Embryonic facial prominence (tissue), 1 donor: ENCODE measurements around the gene RAPGEF3.

Source experiments
- DNase-seq: peaks from one replicate; pipeline ENCODE4 v3.0.0-alpha.2; 2016; ENCODE audit errors: extremely low spot score

The RAPGEF3 gene

DNA sequence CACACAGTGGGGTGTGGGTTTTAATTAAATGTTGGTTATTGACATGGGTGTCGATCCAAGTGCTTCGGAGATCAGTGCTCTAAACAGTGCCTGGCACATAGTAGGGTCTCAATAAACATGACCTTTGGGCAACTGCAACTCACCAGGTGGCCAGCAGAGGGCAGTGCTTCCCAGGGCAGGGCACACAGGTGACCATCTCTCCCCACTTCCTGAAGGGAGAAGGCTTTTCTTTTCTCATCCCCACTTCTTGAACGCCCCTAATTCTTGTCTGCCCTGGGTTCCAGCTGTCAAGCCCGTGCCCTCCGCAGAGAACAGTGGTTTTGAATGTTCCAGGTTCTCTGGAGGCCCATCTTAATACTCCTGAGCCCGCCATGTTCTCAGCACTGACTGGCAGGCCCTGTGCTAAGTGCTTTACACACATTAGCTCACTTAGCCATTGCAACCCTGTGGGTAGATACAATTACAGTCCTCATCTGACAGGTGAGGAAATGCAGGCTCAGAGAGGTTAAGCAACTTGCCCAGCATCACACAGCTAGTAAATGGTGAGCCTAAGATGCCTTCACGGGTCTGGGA, 16.3 kb downstream of the RAPGEF3 start:
- no peak for DNase-seq

- DNase-seq = no peak
These were observed 17.4 kb downstream of the RAPGEF3 start for GRCh38 chr12:47741340-47741703.

GRCh38 chr12:47740606-47741339, 17.9 kb downstream of the RAPGEF3 start:
- DNase-seq = no peak

GRCh38 chr12:47739979-47740378, 18.7 kb downstream of the RAPGEF3 start:
- no peak for DNase-seq

DNA sequence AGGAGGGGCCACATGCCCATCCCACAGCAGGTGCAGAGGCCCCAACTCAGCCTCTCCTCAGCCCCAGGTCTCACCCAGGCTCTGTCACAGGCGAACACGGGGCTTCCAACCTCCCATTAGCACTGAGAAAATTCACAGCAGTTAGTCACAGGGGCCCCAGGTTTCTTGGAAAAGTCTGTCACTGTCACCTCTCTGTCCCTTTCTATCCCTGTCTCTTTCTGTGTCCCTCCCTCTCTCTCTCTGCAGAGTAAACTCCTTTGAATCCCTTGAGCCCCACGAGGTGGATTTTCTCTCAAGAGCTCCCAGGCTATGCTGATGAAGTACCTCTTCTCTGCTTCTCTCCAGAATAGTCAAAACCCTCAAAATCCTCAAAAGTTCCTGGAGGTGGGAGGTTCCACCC, 19.4 kb downstream of the RAPGEF3 start:
- DNase-seq = no peak

DNA sequence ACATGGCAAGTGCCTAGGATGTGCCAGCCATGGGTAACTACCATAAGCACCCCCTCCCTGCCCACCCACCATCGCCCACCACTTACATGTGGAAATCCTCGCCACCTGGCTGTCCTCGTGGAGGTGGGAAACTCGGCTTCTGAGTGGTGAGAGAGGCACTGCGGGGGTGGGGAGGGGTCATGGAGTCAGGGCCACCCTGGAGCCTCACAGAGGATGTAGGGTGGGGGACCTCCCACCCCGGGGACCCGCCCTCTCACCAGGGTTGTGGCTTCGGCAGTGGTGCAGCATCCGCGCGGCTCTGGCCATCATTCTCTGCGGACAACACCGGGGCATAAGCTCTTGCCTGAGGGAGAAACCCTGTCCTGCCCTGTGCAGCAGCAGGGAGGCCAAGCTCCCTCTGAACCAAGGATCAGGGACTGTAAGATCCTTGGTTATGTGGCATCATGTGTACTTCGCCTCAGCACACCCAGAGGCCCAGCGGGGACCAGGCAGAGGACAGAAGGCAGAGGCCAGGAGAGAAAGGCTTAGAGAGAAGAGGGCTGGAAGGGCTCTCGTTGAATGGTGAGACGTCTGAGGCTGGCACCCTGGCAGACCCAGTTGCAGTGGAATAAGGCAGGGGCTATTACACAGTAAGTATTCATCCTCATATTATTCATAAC, 20.6 kb downstream of the RAPGEF3 start:
- no peak for DNase-seq

DNA sequence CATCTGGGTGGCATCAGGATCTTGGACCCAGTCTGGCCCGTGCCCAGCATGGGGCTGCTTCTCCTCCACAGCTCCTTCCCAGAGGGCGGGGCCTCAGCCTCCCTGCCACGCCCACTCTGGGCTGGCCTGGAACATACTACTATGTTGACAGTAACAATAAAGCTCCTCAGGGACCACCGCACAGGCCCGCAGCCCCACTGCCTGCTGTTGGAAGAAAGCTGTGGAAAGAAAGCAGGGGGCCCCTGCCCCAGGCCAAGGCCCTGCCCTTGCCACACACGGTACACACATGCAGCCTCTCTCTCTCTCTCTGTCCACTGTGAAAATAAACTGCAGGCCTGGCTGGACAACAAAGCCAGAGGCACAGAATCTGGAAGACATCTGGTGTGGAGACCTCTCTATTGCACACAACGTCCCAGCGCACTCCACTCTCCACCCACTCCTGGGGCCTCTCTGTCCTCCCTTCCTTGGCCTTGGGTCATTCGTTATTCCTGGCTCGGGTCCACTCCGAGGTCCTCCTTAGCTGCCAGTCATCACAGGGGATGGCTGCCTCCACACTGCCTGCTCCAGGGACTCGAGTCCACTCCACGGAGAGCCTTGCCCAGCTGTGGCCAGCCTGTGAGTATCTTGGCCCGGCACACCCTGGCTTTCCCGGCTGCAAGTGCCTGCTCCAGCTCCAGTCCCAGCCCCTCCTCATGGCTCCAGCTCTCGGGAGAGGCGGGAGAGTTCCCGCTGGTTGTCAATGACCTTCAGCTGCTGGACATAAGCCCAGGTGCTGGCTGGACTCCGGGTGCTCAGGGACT, 21.6 kb downstream of the RAPGEF3 start:
- DNase-seq = no peak

DNA sequence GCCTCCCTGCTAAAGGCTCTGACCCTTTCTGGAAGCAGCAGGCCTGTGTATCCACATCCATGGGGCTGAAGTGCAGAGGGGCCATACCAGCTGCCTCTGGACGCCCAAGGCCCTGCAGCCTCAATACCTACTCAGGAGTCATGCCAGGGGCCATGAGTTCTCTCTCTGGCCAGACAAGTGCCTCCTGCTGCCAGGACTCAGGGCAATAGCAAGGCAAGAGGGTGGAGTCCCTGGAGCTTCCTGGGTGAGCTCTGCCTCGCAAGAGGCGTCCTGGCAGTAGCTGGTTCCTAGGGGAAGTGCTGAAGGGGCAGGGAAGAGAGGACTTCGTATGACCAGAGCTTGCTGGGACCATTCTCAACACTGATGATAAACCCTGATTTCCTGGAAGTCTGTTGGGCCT, 22.5 kb downstream of the RAPGEF3 start:
- no peak for DNase-seq

DNA sequence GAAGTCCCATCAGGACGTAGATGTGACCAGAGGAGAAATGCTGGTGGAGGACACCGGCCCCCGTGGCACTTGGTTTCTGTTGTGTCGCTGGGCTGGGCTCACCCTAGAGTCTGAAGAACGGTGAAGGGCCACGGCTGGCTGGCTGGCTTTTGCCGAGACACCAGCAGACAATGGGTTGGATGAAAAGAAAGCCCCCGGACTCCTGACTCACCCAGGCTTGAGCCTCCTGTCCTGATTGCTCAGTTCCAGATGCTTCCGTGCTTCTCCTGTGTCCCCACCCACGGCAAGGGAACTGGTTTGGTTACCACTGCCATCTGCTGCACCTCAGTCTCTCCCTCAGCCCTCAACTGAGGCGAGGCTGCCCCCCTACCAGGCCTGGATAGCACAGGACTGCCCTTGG, 23.0 kb downstream of the RAPGEF3 start:
- DNase-seq = no peak

DNA sequence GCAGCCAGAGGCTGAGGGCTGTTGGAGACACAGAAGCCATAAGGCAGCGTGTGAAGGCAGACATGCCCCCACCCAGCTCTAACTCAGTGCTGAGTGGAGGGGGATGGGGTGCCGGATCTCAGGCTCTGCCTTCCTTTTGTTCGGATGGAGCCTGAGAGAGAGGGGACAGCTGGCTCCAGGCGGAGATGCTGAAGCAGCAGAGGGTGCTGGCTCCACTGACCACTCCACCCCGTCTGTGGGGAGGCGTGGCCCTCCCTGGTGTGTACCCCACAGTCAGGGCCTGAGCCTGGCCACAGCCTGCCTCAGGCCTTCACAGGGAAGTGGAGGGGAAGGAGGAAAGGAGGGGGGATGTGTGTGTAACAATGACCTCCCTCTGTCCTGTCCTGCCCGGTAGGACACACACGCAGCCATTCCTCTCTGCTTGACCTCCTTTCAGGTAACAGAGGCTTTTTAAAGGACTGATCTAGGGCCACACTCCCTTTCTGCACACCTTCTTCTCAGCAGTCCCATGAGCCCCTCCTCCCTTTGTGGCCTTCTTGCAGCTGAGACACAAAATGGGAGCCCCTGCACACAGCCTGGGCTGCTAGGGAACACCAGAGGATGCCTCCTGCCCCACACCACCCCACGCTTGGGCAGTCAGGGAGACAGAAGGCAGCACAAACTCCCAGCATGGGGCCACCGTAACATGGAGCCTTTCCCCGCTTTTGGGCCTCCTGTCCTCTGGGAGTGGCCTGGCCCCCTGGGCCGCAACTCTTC, 23.8 kb downstream of the RAPGEF3 start:
- DNase-seq = no peak

DNA sequence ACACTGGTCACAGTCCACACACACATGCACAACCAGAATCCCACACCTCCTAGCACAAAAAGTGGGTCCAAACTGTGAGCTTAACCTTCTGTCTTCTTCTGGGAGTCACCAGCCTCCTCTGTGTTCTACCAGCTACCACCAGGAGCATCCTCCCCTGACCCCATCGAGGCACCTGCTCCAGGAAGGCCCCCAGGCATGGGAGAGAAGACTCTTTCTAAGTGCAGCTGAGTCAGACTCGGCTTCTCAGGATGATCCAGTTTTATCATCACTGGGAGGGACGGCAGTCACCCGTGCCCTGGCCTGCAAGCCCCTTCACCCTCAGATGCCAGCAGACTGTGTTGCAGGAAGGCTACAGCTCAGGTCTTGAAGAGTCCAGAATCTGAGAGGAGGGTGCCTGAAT, 25.5 kb downstream of the RAPGEF3 start:
- DNase-seq = no peak

DNA sequence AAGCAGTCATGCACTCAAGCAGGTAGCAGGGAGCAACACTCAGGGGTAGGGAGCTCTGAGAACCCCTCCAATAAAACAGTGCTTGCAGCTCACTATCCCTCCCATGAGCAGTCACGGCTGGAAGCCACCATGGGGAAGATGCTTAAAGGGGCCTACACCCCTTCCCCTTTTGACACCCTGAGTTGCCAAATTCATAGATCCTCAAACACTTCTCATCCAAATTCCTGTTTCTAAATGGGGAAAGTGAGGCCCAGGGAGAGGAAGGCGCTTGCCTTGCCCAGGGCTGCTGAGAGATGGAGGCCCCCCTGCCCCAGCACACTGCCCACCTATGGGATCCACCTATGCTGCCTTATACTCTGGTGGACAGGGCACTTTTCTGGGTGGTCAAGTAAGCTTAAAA, 26.2 kb downstream of the RAPGEF3 start:
- no peak for DNase-seq

GRCh38 chr12:47731723-47732122, 27.0 kb downstream of the RAPGEF3 start:
- no peak for DNase-seq

DNA sequence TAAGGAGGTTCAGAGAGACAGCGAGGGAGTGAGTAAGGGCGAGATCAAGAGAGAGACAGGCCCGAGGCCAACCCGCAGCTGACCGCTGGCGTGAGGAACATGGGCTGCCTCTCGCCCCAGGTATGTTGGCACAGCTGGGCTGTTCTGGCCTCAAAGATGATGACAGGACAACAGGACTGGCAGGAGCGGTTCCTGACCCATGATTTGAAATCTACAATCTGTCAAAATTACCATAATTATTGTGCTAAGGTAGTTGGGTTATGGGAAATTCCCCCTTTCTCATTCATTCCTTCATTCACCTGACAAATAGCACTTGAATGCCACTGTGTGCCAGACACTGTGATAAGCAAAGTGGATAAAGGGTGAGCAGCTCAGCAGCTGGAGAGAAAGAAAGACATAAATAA, 28.3 kb downstream of the RAPGEF3 start:
- no peak for DNase-seq

- DNase-seq = no peak
These were observed 29.4 kb downstream of the RAPGEF3 start for GRCh38 chr12:47729233-47729632.

GRCh38 chr12:47725893-47726292, 32.8 kb downstream of the RAPGEF3 start:
- DNase-seq = no peak

DNA sequence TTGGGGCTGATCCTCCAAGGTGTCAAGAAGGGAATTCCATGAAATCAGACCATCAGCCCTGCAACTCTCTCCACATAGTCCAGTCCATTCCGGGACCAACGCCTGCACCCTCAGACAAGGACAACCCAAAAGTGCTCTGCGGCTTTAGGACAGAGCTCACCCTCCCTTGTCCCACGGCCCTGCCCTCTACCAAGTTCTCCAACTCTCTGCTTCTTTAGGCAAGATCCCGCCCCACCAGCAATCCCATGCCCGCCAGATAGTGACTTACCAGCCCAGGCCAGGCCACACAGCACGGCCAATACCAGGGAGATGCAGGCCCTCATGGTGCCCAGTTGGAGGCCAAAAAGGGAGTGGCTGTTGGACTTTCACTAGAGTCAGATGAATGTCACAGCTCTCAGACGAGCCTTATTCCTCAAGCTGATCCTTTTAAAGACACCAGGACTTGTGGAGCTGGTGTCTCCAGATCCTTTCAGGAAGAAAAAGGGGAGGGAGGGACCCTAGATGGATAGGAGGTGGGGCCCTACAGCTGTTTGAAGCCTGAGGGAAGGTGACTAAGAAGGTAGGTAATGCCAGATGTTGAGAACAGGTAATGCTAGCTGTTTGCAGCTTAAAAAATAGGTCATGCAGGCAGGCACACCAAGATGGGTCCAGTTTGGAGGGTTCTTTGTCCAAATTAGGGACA, 33.4 kb downstream of the RAPGEF3 start, which contains the start of gene ENDOU:
Gene ENDOU (minus strand): TSS at position 400 of the 682 bp plus-strand sequence. CDS start 77 bp downstream, at position 323.
- DNase-seq = no peak

- DNase-seq = no peak
These were observed 35.6 kb downstream of the RAPGEF3 start for GRCh38 chr12:47722941-47723631.

DNA sequence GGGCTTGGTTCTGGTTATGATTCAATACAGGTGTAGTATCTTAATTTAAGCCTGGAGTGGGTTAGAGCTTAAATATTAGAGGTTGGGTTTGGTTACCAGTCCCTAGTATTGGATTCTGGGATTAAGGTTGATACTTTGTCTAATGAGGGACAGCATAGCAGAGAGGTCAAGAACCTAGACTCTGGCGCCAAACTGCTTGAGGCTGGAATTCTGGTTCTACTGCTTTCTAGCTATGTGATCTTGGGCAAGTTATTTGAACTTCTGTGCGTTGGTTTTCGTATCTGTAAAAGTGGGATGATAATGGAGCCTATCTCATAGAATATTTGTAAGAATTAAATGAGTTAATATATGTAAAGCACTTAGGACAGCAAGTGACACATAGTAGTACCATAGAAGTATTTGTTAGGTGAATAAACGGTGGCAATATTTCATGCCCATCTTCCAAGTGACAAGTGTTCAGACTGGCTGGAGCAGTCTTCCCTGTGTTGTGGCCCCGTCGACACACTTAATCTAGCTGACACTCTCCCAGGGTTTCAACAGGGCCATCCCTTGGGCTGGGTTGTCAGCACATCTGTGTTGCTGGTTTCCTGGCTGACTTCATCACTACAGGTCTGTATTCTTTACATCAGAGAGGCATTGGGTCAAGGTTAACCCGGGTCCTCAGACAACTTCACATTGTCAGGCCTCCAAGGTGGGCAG, 36.4 kb downstream of the RAPGEF3 start:
- DNase-seq = no peak
